ENCODE data around the gene KIRREL3. TPM values are rescaled to one million over a fixed set of nuclear protein-coding genes. Genes with fewer than 3 reads are reported as not detected.

KIRREL3 gene
- total and polyA plus RNA-seq, 7 experiments from 2014 or later, result not detected

GRCh38 chr11:126587541-126587940, 413.0 kb downstream of the KIRREL3 start:
- ChIA-PET CTCF (no interaction called here), POLR2A (no interaction called here)
- ATAC-seq (no peak), DNase-seq (no peak)
- Mint-ChIP-seq H3K4me3 (no peak overlapping the region), H3K4me1 (no peaks in the 10 kb centered on the region), H3K27ac (no peak overlapping the region), H3K9me3 (no peaks in the 10 kb centered on the region), H3K27me3 (peaks cover 0 to 12% (median 0%) of the 10 kb centered on the region in 5 donors), H3K36me3 (no peaks in the 10 kb centered on the region)
- Histone ChIP-seq H3K4me3 (ENCODE audit: low read length) (no peak overlapping the region), H3K9me3 (ENCODE audit: control insufficient read depth in 2 of 3, low read length in 3 of 3) (no peaks in the 10 kb centered on the region), H3K4me1 (ENCODE audit: control insufficient read depth in 2 of 2, insufficient read depth in 2 of 2, low read length in 2 of 2) (no peaks in the 10 kb centered on the region), H3K27me3 (ENCODE audit: control insufficient read depth in 2 of 2, insufficient read depth in 2 of 2, low read length in 2 of 2) (no peaks in the 10 kb centered on the region), H3K27ac (ENCODE audit: low read depth, low read length) (no peak overlapping the region), H3K36me3 (ENCODE audit: control insufficient read depth in 2 of 3, insufficient read depth in 3 of 3, low read length in 3 of 3) (no peaks in the 10 kb centered on the region)
- intact Hi-C loops (cut with micrococcal nuclease), result no loop called here

- ATAC-seq, result no peak
- CTCF ChIA-PET, result no interaction called here
Observed at GRCh38 chr11:126585774-126586491, 414.6 kb downstream of the KIRREL3 start.

GRCh38 chr11:126585388-126585773, 415.2 kb downstream of the KIRREL3 start:
- POLR2A ChIA-PET, result no interaction called here
- Mint-ChIP-seq H3K27ac (no peak overlapping the region), H3K4me1 (peaks cover 0 to 3% (median 0%) of the 10 kb centered on the region in 7 donors), H3K36me3 (no peaks in the 10 kb centered on the region), H3K4me3 (no peak overlapping the region), H3K9me3 (no peaks in the 10 kb centered on the region), H3K27me3 (peaks cover 0 to 15% (median 0%) of the 10 kb centered on the region in 5 donors)
- Histone ChIP-seq H3K4me3 (ENCODE audit: low read length) (no peak overlapping the region), H3K9me3 (ENCODE audit: control insufficient read depth in 2 of 3, low read length in 3 of 3) (no peaks in the 10 kb centered on the region), H3K4me1 (ENCODE audit: control insufficient read depth in 2 of 2, insufficient read depth in 2 of 2, low read length in 2 of 2) (no peaks in the 10 kb centered on the region), H3K27ac (ENCODE audit: low read depth, low read length) (no peak overlapping the region), H3K36me3 (ENCODE audit: control insufficient read depth in 2 of 3, insufficient read depth in 3 of 3, low read length in 3 of 3) (no peaks in the 10 kb centered on the region), H3K27me3 (ENCODE audit: control insufficient read depth in 2 of 2, insufficient read depth in 2 of 2, low read length in 2 of 2) (no peaks in the 10 kb centered on the region)
- intact Hi-C loops (cut with micrococcal nuclease), result no loop called here
- CTCF ChIA-PET, result no interaction called here
- ATAC-seq, result no peak
- no peak for DNase-seq

More at GRCh38 chr11:126585774-126586491, 414.6 kb downstream of the KIRREL3 start:
- H3K4me3 ChIP-seq (ENCODE audit: low read length), result no peak overlapping the region
- no peaks in the 10 kb centered on the region for H3K4me1 ChIP-seq (ENCODE audit: control insufficient read depth in 2 of 2, insufficient read depth in 2 of 2, low read length in 2 of 2)
- no peaks in the 10 kb centered on the region for H3K36me3 Mint-ChIP-seq
- no peaks in the 10 kb centered on the region for H3K9me3 Mint-ChIP-seq
- peaks cover 0 to 15% (median 0%) of the 10 kb centered on the region in 5 donors for H3K27me3 Mint-ChIP-seq
- H3K36me3 ChIP-seq (ENCODE audit: control insufficient read depth in 2 of 3, insufficient read depth in 3 of 3, low read length in 3 of 3), result no peaks in the 10 kb centered on the region
- no peaks in the 10 kb centered on the region for H3K27me3 ChIP-seq (ENCODE audit: control insufficient read depth in 2 of 2, insufficient read depth in 2 of 2, low read length in 2 of 2)
- no peak for DNase-seq
- intact Hi-C loops (cut with micrococcal nuclease), result no loop called here
- H3K4me3 Mint-ChIP-seq, result no peak overlapping the region
- no peaks in the 10 kb centered on the region for H3K9me3 ChIP-seq (ENCODE audit: control insufficient read depth in 2 of 3, low read length in 3 of 3)
- H3K27ac Mint-ChIP-seq, result no peak overlapping the region
- H3K27ac ChIP-seq (ENCODE audit: low read depth, low read length), result no peak overlapping the region
- POLR2A ChIA-PET, result no interaction called here
- H3K4me1 Mint-ChIP-seq, result peaks cover 0 to 3% (median 0%) of the 10 kb centered on the region in 7 donors

- no peak for ATAC-seq
- ChIA-PET POLR2A (no interaction called here), CTCF (no interaction called here)
- Mint-ChIP-seq H3K36me3 (no peaks in the 10 kb centered on the region), H3K9me3 (no peaks in the 10 kb centered on the region), H3K27ac (no peak overlapping the region), H3K4me3 (no peak overlapping the region), H3K4me1 (peaks cover 0 to 3% (median 0%) of the 10 kb centered on the region in 7 donors), H3K27me3 (peaks cover 0 to 15% (median 0%) of the 10 kb centered on the region in 5 donors)
- Histone ChIP-seq H3K27ac (ENCODE audit: low read depth, low read length) (no peak overlapping the region), H3K9me3 (ENCODE audit: control insufficient read depth in 2 of 3, low read length in 3 of 3) (no peaks in the 10 kb centered on the region), H3K27me3 (ENCODE audit: control insufficient read depth in 2 of 2, insufficient read depth in 2 of 2, low read length in 2 of 2) (no peaks in the 10 kb centered on the region), H3K36me3 (ENCODE audit: control insufficient read depth in 2 of 3, insufficient read depth in 3 of 3, low read length in 3 of 3) (no peaks in the 10 kb centered on the region), H3K4me3 (ENCODE audit: low read length) (no peak overlapping the region), H3K4me1 (ENCODE audit: control insufficient read depth in 2 of 2, insufficient read depth in 2 of 2, low read length in 2 of 2) (no peaks in the 10 kb centered on the region)
- DNase-seq, result no peak
- intact Hi-C loops (cut with micrococcal nuclease), result no loop called here
Observed at GRCh38 chr11:126583594-126584427, 416.8 kb downstream of the KIRREL3 start.

- Mint-ChIP-seq H3K9me3 (peaks cover 0 to 2% (median 0%) of the 10 kb centered on the region in 11 donors), H3K4me3 (no peak overlapping the region), H3K4me1 (peaks cover 0 to 3% (median 0%) of the 10 kb centered on the region in 7 donors), H3K27me3 (peaks cover 0 to 15% (median 2%) of the 10 kb centered on the region in 5 donors), H3K36me3 (no peaks in the 10 kb centered on the region), H3K27ac (no peak overlapping the region)
- Histone ChIP-seq H3K27ac (ENCODE audit: low read depth, low read length) (no peak overlapping the region), H3K4me1 (ENCODE audit: control insufficient read depth in 2 of 2, insufficient read depth in 2 of 2, low read length in 2 of 2) (no peaks in the 10 kb centered on the region), H3K9me3 (ENCODE audit: control insufficient read depth in 2 of 3, low read length in 3 of 3) (no peaks in the 10 kb centered on the region), H3K4me3 (ENCODE audit: low read length) (no peak overlapping the region), H3K36me3 (ENCODE audit: control insufficient read depth in 2 of 3, insufficient read depth in 3 of 3, low read length in 3 of 3) (no peaks in the 10 kb centered on the region), H3K27me3 (ENCODE audit: control insufficient read depth in 2 of 2, insufficient read depth in 2 of 2, low read length in 2 of 2) (no peaks in the 10 kb centered on the region)
- POLR2A ChIA-PET, result no interaction called here
- intact Hi-C loops (cut with micrococcal nuclease), result no loop called here
- CTCF ChIA-PET, result no interaction called here
- DNase-seq, result no peak
- no peak for ATAC-seq
Observed at GRCh38 chr11:126583101-126583500, 417.5 kb downstream of the KIRREL3 start.

- Histone ChIP-seq H3K36me3 (ENCODE audit: control insufficient read depth in 2 of 3, insufficient read depth in 3 of 3, low read length in 3 of 3) (no peaks in the 10 kb centered on the region), H3K27ac (ENCODE audit: low read depth, low read length) (no peak overlapping the region), H3K27me3 (ENCODE audit: control insufficient read depth in 2 of 2, insufficient read depth in 2 of 2, low read length in 2 of 2) (no peaks in the 10 kb centered on the region), H3K4me1 (ENCODE audit: control insufficient read depth in 2 of 2, insufficient read depth in 2 of 2, low read length in 2 of 2) (no peaks in the 10 kb centered on the region), H3K9me3 (ENCODE audit: control insufficient read depth in 2 of 3, low read length in 3 of 3) (no peaks in the 10 kb centered on the region), H3K4me3 (ENCODE audit: low read length) (no peak overlapping the region)
- ATAC-seq (no peak), DNase-seq (no peak)
- peaks cover 0 to 15% (median 4%) of the 10 kb centered on the region in 5 donors for H3K27me3 Mint-ChIP-seq
- CTCF ChIA-PET, result no interaction called here
- intact Hi-C loops (cut with micrococcal nuclease), result no loop called here
- peaks cover 0 to 3% (median 0%) of the 10 kb centered on the region in 7 donors for H3K4me1 Mint-ChIP-seq
- POLR2A ChIA-PET, result no interaction called here
- H3K27ac Mint-ChIP-seq, result no peak overlapping the region
- H3K36me3 Mint-ChIP-seq, result no peaks in the 10 kb centered on the region
- H3K9me3 Mint-ChIP-seq, result peaks cover 0 to 2% (median 0%) of the 10 kb centered on the region in 11 donors
- H3K4me3 Mint-ChIP-seq, result no peak overlapping the region
Observed at GRCh38 chr11:126581871-126582648, 418.5 kb downstream of the KIRREL3 start.
